ENCODE measurements around the gene ANKRD1.

Gene ANKRD1

GRCh38 chr10:90935581-90936275 lies 14.8 kb upstream of the ANKRD1 start:
- Histone ChIP-seq H3K9me3 (ENCODE audit: control insufficient read depth, insufficient read depth, low read depth, low read length) (no peaks in the 10 kb centered on the region), H3K4me3 (ENCODE audit: low read depth, low read length) (no peak overlapping the region), H3K27ac (ENCODE audit: low read depth, low read length) (no peak overlapping the region; the same call in 1 of the 2 replicates), H3K36me3 (ENCODE audit: control insufficient read depth, insufficient read depth, low read length) (no peaks in the 10 kb centered on the region), H3K27me3 (ENCODE audit: control insufficient read depth, insufficient read depth, low read length) (peaks cover 88% of the 10 kb centered on the region), H3K4me1 (ENCODE audit: control insufficient read depth, insufficient read depth, low read length) (peaks cover 22% of the 10 kb centered on the region), H3K9ac (ENCODE audit: low read length) (peak overlapping the region; percentile 16)

- Histone ChIP-seq H3K9me3 (ENCODE audit: control insufficient read depth, insufficient read depth, low read depth, low read length) (no peaks in the 10 kb centered on the region), H3K9ac (ENCODE audit: low read length) (peak overlapping the region; percentile 74), H3K36me3 (ENCODE audit: control insufficient read depth, insufficient read depth, low read length) (no peaks in the 10 kb centered on the region), H3K4me1 (ENCODE audit: control insufficient read depth, insufficient read depth, low read length) (peaks cover 40% of the 10 kb centered on the region), H3K27ac (ENCODE audit: low read depth, low read length) (peak overlapping the region; percentile 69; the same call in 1 of the 2 replicates), H3K4me3 (ENCODE audit: low read depth, low read length) (peak overlapping the region; percentile 29; the same call in 1 of the 2 replicates), H3K27me3 (ENCODE audit: control insufficient read depth, insufficient read depth, low read length) (peaks cover 100% of the 10 kb centered on the region)
These were observed 10.3 kb upstream of the ANKRD1 start for GRCh38 chr10:90930971-90931871.

GRCh38 chr10:90930070-90930837 lies 9.4 kb upstream of the ANKRD1 start:
- Histone ChIP-seq H3K27ac (ENCODE audit: low read depth, low read length) (peak overlapping the region; percentile 69; the same call in 1 of the 2 replicates), H3K36me3 (ENCODE audit: control insufficient read depth, insufficient read depth, low read length) (no peaks in the 10 kb centered on the region), H3K9me3 (ENCODE audit: control insufficient read depth, insufficient read depth, low read depth, low read length) (no peaks in the 10 kb centered on the region), H3K4me3 (ENCODE audit: low read depth, low read length) (peak overlapping the region; percentile 29; the same call in 1 of the 2 replicates), H3K27me3 (ENCODE audit: control insufficient read depth, insufficient read depth, low read length) (peaks cover 98% of the 10 kb centered on the region), H3K9ac (ENCODE audit: low read length) (peak overlapping the region; percentile 74), H3K4me1 (ENCODE audit: control insufficient read depth, insufficient read depth, low read length) (peaks cover 37% of the 10 kb centered on the region)

GRCh38 chr10:90929179-90929578 lies 8.3 kb upstream of the ANKRD1 start:
- Histone ChIP-seq H3K27me3 (ENCODE audit: control insufficient read depth, insufficient read depth, low read length) (peaks cover 98% of the 10 kb centered on the region), H3K36me3 (ENCODE audit: control insufficient read depth, insufficient read depth, low read length) (no peaks in the 10 kb centered on the region), H3K27ac (ENCODE audit: low read depth, low read length) (no peak overlapping the region), H3K9me3 (ENCODE audit: control insufficient read depth, insufficient read depth, low read depth, low read length) (no peaks in the 10 kb centered on the region), H3K4me1 (ENCODE audit: control insufficient read depth, insufficient read depth, low read length) (peaks cover 45% of the 10 kb centered on the region), H3K9ac (ENCODE audit: low read length) (no peak overlapping the region), H3K4me3 (ENCODE audit: low read depth, low read length) (no peak overlapping the region)

GRCh38 chr10:90927293-90927692 lies 6.4 kb upstream of the ANKRD1 start:
- Histone ChIP-seq H3K4me3 (ENCODE audit: low read depth, low read length) (no peak overlapping the region), H3K9ac (ENCODE audit: low read length) (no peak overlapping the region), H3K4me1 (ENCODE audit: control insufficient read depth, insufficient read depth, low read length) (peaks cover 49% of the 10 kb centered on the region), H3K27me3 (ENCODE audit: control insufficient read depth, insufficient read depth, low read length) (peaks cover 98% of the 10 kb centered on the region), H3K36me3 (ENCODE audit: control insufficient read depth, insufficient read depth, low read length) (no peaks in the 10 kb centered on the region), H3K27ac (ENCODE audit: low read depth, low read length) (no peak overlapping the region), H3K9me3 (ENCODE audit: control insufficient read depth, insufficient read depth, low read depth, low read length) (no peaks in the 10 kb centered on the region)

- peaks cover 47% of the 10 kb centered on the region for H3K4me1 ChIP-seq (ENCODE audit: control insufficient read depth, insufficient read depth, low read length)
- H3K27me3 ChIP-seq (ENCODE audit: control insufficient read depth, insufficient read depth, low read length), result peaks cover 98% of the 10 kb centered on the region
- H3K4me3 ChIP-seq (ENCODE audit: low read depth, low read length), result no peak overlapping the region
- no peaks in the 10 kb centered on the region for H3K36me3 ChIP-seq (ENCODE audit: control insufficient read depth, insufficient read depth, low read length)
- H3K9me3 ChIP-seq (ENCODE audit: control insufficient read depth, insufficient read depth, low read depth, low read length), result no peaks in the 10 kb centered on the region
- H3K9ac ChIP-seq (ENCODE audit: low read length), result no peak overlapping the region
- no peak overlapping the region for H3K27ac ChIP-seq (ENCODE audit: low read depth, low read length)
These were observed 4.5 kb upstream of the ANKRD1 start for GRCh38 chr10:90925079-90926029.

GRCh38 chr10:90924552-90924951 lies 3.7 kb upstream of the ANKRD1 start:
- no peak overlapping the region for H3K4me3 ChIP-seq (ENCODE audit: low read depth, low read length)
- no peak overlapping the region for H3K9ac ChIP-seq (ENCODE audit: low read length)
- H3K27me3 ChIP-seq (ENCODE audit: control insufficient read depth, insufficient read depth, low read length), result peaks cover 98% of the 10 kb centered on the region
- no peak overlapping the region for H3K27ac ChIP-seq (ENCODE audit: low read depth, low read length)
- H3K36me3 ChIP-seq (ENCODE audit: control insufficient read depth, insufficient read depth, low read length), result no peaks in the 10 kb centered on the region; the same call in 1 of the 2 replicates
- H3K4me1 ChIP-seq (ENCODE audit: control insufficient read depth, insufficient read depth, low read length), result peaks cover 47% of the 10 kb centered on the region
- no peaks in the 10 kb centered on the region for H3K9me3 ChIP-seq (ENCODE audit: control insufficient read depth, insufficient read depth, low read depth, low read length)

- Histone ChIP-seq H3K9ac (ENCODE audit: low read length) (no peak overlapping the region), H3K36me3 (ENCODE audit: control insufficient read depth, insufficient read depth, low read length) (no peaks in the 10 kb centered on the region; the same call in 1 of the 2 replicates), H3K4me1 (ENCODE audit: control insufficient read depth, insufficient read depth, low read length) (peaks cover 39% of the 10 kb centered on the region), H3K27me3 (ENCODE audit: control insufficient read depth, insufficient read depth, low read length) (peaks cover 98% of the 10 kb centered on the region), H3K4me3 (ENCODE audit: low read depth, low read length) (no peak overlapping the region), H3K9me3 (ENCODE audit: control insufficient read depth, insufficient read depth, low read depth, low read length) (no peaks in the 10 kb centered on the region), H3K27ac (ENCODE audit: low read depth, low read length) (no peak overlapping the region)
These were observed 2.3 kb upstream of the ANKRD1 start for GRCh38 chr10:90923111-90923731.

- Histone ChIP-seq H3K36me3 (ENCODE audit: control insufficient read depth, insufficient read depth, low read length) (no peaks in the 10 kb centered on the region; the same call in 1 of the 2 replicates), H3K4me3 (ENCODE audit: low read depth, low read length) (no peak overlapping the region), H3K27me3 (ENCODE audit: control insufficient read depth, insufficient read depth, low read length) (peaks cover 98% of the 10 kb centered on the region), H3K4me1 (ENCODE audit: control insufficient read depth, insufficient read depth, low read length) (peaks cover 39% of the 10 kb centered on the region), H3K9ac (ENCODE audit: low read length) (no peak overlapping the region), H3K9me3 (ENCODE audit: control insufficient read depth, insufficient read depth, low read depth, low read length) (no peaks in the 10 kb centered on the region), H3K27ac (ENCODE audit: low read depth, low read length) (no peak overlapping the region)
These were observed 1.0 kb upstream of the ANKRD1 start for GRCh38 chr10:90921906-90922305.

All from HUES6 (cell line).